ENCODE measurements around the gene PADI2. TPM values are rescaled to one million over a fixed set of nuclear protein-coding genes. Genes with fewer than 3 reads are reported as not detected.

Gene PADI2
- total RNA-seq, 2 donors from 2014 or later, result 2.3 to 3.0 TPM

DNA sequence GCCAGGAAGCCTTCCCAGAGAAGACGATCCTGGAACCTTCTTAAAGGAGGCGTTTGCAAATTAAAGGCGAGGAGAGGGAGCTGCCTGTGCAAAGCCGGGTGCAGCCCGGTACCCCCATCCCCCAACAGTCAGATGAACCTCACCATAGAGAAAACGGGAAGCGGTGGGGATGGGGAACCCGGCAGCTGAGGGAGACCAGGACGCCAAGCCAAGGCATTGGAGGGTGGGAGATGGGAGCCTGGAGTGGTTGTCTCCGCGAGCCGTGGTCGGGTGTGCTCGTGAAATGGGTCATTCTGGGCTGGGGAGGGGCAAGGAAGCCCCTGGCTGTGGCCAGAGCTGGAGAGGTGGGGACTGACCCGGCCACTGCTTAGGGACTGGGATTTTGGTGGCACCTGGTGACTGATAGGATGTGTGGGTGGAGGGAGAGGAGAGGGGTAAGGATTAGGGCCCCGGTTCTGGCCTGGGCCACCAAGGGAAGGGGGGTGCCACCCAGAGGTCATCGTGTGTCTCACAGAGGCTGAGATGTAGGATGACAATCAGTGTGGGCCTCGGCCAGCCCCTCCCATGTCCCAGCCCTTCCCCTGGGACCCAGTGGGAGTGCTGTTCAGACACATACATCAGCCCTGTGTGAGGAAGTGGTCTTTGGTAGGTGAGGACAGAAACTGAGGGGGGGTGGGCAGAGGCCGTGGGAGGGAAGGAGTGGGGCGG, 676 bp upstream of the PADI2 start:
- DNase-seq (peak in 1 of 4 donors; percentile 48), ATAC-seq (no peak)
- no peaks in the 10 kb centered on the region for H3K9me3 ChIP-seq
- no peak for TF ChIP-seq POLR2A (IDR thresholded peaks at IDR 0.05)
- no peak for TF ChIP-seq CTCF (IDR thresholded peaks at IDR 0.05)
- no peaks in the 10 kb centered on the region for H3K27me3 ChIP-seq
- H3K27ac ChIP-seq, result peak overlapping the region in 1 of 4 donors; percentile 23
- intact Hi-C loops (cut with DNase I), result loop anchor here (5.0 to 10.0 kb wide), 3 partner anchors 55 to 215 kb away; no protein-coding TSS in a partner anchor
- H3K36me3 ChIP-seq (replicated peaks in 1 of 2; ENCODE audit: insufficient read depth in 1 of 2, low read depth in 2 of 2), result no peaks in the 10 kb centered on the region
- peaks cover 24% of the 10 kb centered on the region for H3K4me1 ChIP-seq
- 63 to 69% methylated on average over 20 of the region's 20 CpGs for WGBS, 2 donors
- H3K4me3 ChIP-seq, result no peak overlapping the region

DNA sequence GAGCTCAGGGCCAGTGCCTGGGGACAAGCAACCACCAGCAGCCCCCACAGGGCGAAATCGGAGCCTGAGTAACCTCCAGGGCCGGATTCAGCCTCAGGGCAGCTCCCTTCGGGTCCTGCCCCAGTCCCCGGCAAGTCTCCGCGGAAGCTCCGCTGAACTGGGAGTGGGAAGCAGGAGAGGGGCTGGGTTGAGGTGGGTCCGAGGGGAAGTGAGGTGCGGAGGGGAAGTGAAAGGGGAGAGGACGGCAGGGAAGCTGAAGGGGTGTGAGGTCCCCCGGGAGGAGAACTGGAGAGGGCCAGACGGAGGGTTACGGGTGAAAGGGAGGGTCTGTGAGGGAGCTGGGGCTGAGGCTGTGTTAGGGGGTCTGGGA, 560 bp downstream of the PADI2 start:
- ATAC-seq (no peak), DNase-seq (no peak)
- WGBS, 2 donors, result 45 to 63% methylated on average over 13 to 14 of the region's 14 CpGs
- Histone ChIP-seq H3K4me3 (no peak overlapping the region), H3K27ac (no peak overlapping the region), H3K36me3 (replicated peaks in 1 of 2; ENCODE audit: insufficient read depth in 1 of 2, low read depth in 2 of 2) (no peaks in the 10 kb centered on the region), H3K4me1 (peaks cover 29% of the 10 kb centered on the region), H3K27me3 (no peaks in the 10 kb centered on the region), H3K9me3 (no peaks in the 10 kb centered on the region)
- TF ChIP-seq POLR2A (IDR thresholded peaks at IDR 0.05) (no peak), CTCF (IDR thresholded peaks at IDR 0.05) (no peak)
- intact Hi-C loops (cut with DNase I), result loop anchor here (10.0 kb wide), 1 partner anchor 54 kb away; no protein-coding TSS in a partner anchor

DNA sequence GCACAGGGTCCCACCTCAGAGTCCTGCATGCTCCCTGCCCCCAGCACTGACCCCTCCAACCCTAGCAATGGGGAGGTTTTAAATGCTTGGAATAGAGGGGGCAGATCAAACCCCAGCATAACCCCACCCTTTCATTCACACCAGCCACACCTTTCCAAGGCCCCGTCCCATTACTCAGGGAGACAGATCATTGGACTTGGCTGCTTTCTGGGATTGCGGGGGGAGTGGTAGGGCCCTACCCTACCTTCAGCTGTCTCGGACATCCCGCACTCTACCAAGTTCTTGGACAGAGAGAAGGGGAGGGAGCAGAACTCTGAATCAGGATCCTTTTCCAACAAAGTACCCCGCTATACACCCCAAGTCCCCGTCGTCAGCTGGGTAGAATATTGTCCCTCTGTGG, 983 bp downstream of the PADI2 start:
- Histone ChIP-seq H3K27me3 (no peaks in the 10 kb centered on the region), H3K4me1 (peaks cover 31% of the 10 kb centered on the region), H3K36me3 (replicated peaks in 1 of 2; ENCODE audit: insufficient read depth in 1 of 2, low read depth in 2 of 2) (no peaks in the 10 kb centered on the region), H3K27ac (no peak overlapping the region), H3K4me3 (no peak overlapping the region), H3K9me3 (no peaks in the 10 kb centered on the region)
- TF ChIP-seq CTCF (IDR thresholded peaks at IDR 0.05) (no peak), POLR2A (IDR thresholded peaks at IDR 0.05) (no peak)
- ATAC-seq, result no peak
- intact Hi-C loops (cut with DNase I), result loop anchor here (10.0 kb wide), 1 partner anchor 53 kb away; no protein-coding TSS in a partner anchor
- WGBS, 2 donors, result 60 to 81% methylated on average over 7 of the region's 7 CpGs
- no peak for DNase-seq

DNA sequence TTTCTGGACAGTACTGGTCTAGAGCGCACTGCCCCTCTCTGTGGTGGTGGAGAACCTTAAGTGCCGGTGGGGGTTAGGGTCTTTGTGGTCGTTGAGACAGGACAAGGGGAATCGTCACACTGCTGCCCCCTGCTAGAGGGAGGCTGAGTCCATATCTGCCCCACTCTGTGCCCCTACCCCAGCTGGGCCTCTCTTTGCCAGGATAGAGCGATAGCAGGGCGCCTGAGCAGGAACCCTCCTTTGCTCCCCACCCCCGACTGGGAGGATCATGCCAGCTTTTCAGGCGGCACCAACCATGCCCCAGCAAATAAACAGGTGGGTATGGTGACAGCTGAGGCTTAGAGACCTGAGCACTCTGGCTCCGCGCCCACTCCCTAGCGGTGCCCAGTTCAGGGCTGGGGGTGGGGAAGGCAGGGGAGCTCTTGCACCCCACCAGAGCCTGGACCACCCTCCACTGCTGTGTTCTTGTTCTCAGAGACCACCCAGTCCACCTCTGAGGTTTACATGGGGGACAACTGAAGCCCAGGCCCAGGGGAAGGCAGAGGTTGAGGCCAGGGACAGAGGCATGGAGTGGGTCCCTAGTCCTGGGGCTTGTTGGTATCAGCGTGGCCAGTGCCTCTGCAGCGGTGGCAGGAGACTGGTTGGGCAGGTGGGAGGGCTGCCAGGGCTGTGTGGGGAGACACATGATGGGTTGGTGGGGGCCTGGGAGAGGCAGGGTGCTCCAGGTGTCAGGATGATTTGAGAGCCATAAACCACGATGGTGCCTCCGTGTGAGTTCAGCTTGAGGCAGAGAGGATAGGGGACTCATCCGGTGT, 1.6 kb downstream of the PADI2 start:
- intact Hi-C loops (cut with DNase I), result loop anchor here (10.0 kb wide), 1 partner anchor 53 kb away; no protein-coding TSS in a partner anchor
- 45 to 62% methylated on average over 9 to 16 of the region's 16 CpGs for WGBS, 2 donors
- DNase-seq (peak; percentile 50 to 82 (median 68)), ATAC-seq (peak; percentile 24)
- no peak for TF ChIP-seq CTCF (IDR thresholded peaks at IDR 0.05)
- TF ChIP-seq POLR2A (IDR thresholded peaks at IDR 0.05), result no peak
- Histone ChIP-seq H3K4me1 (peaks cover 31% of the 10 kb centered on the region), H3K27ac (no peak overlapping the region), H3K9me3 (no peaks in the 10 kb centered on the region), H3K4me3 (no peak overlapping the region), H3K36me3 (replicated peaks in 1 of 2; ENCODE audit: insufficient read depth in 1 of 2, low read depth in 2 of 2) (no peaks in the 10 kb centered on the region), H3K27me3 (no peaks in the 10 kb centered on the region)

Data from body of pancreas (tissue), 4 donors.